Glutamatergic neuron (in vitro differentiated cells): Measurements from ENCODE around the gene FRMPD3. TPM values are rescaled to one million over a fixed set of nuclear protein-coding genes. Genes with fewer than 3 reads are reported as not detected.

Source experiments
- DNase-seq: peaks from one replicate; pipeline ENCODE4 v3.0.0; 2022
- H3K27ac Mint-ChIP-seq: one replicate; pipeline ENCODE4 v1.8.0; 2020; ENCODE audit warnings: mild to moderate bottlenecking, mixed read lengths, inconsistent platforms; ENCODE audit not compliant: unreplicated experiment
- H3K27me3 Mint-ChIP-seq: one replicate; pipeline ENCODE4 v1.8.0; 2020; ENCODE audit warnings: mild to moderate bottlenecking, moderate library complexity, mixed read lengths, inconsistent platforms; ENCODE audit not compliant: unreplicated experiment
- H3K36me3 Mint-ChIP-seq: one replicate; pipeline ENCODE4 v1.8.0; 2020; ENCODE audit warnings: mild to moderate bottlenecking, mixed read lengths, inconsistent platforms; ENCODE audit not compliant: unreplicated experiment
- H3K4me1 Mint-ChIP-seq: one replicate; pipeline ENCODE4 v1.8.0; 2020; ENCODE audit warnings: mild to moderate bottlenecking, low read depth, mixed read lengths, inconsistent platforms; ENCODE audit not compliant: unreplicated experiment
- H3K4me3 Mint-ChIP-seq: one replicate; pipeline ENCODE4 v1.8.0; 2020; ENCODE audit warnings: mild to moderate bottlenecking, mixed read lengths, inconsistent platforms; ENCODE audit not compliant: unreplicated experiment
- H3K9me3 Mint-ChIP-seq: one replicate; pipeline ENCODE4 v1.8.0; 2020; ENCODE audit warnings: mild to moderate bottlenecking, moderate library complexity, mixed read lengths, inconsistent platforms; ENCODE audit not compliant: unreplicated experiment
- total RNA-seq: library from RNA; stranded (reverse); fragmentation: NEBNext Ultra II Directional; extraction: Animal tissue kit (Norgen Biotek cat#: 25700); gene quantifications from one replicate; pipeline ENCODE4 v1.2.1, GENCODE V29; 2021; ENCODE audit not compliant: unreplicated experiment
- TF ChIP-seq, protein P1 (sequence below): fragments of 200-600 bp; sonication (generic); IDR thresholded peaks from one replicate; pipeline ENCODE4 v1.5.0; 2021; ENCODE audit not compliant: partially characterized antibody, unreplicated experiment

Gene FRMPD3
- total RNA-seq, 1 donor from 2014 or later = 24.9 TPM

DNA sequence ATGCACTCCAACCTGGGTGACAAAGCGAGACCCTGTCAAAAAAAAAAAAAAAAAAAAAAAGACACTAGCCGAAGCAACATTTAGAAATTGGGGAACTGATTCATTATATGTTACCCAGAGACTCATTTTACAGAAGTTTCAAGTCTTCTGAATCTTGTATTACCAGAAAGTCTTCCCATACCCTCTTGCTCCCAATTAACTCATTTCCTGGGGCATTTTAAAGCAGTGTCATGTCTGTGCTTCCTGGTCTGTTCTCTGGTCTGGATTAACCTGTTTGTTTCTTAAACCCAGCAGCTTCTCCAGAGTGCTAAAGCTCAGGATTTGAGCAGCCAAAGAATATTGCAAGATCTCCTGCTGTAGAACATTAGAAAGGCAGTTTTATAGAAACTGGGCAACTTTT, 43.7 kb downstream of the FRMPD3 start:
- H3K36me3 Mint-ChIP-seq = no peaks in the 10 kb centered on the region
- H3K9me3 Mint-ChIP-seq = no peaks in the 10 kb centered on the region
- peaks cover 9% of the 10 kb centered on the region for H3K4me1 Mint-ChIP-seq
- H3K27ac Mint-ChIP-seq = no peak overlapping the region
- H3K27me3 Mint-ChIP-seq = no peaks in the 10 kb centered on the region
- H3K4me3 Mint-ChIP-seq = no peak overlapping the region
- TF ChIP-seq, protein P1, sequence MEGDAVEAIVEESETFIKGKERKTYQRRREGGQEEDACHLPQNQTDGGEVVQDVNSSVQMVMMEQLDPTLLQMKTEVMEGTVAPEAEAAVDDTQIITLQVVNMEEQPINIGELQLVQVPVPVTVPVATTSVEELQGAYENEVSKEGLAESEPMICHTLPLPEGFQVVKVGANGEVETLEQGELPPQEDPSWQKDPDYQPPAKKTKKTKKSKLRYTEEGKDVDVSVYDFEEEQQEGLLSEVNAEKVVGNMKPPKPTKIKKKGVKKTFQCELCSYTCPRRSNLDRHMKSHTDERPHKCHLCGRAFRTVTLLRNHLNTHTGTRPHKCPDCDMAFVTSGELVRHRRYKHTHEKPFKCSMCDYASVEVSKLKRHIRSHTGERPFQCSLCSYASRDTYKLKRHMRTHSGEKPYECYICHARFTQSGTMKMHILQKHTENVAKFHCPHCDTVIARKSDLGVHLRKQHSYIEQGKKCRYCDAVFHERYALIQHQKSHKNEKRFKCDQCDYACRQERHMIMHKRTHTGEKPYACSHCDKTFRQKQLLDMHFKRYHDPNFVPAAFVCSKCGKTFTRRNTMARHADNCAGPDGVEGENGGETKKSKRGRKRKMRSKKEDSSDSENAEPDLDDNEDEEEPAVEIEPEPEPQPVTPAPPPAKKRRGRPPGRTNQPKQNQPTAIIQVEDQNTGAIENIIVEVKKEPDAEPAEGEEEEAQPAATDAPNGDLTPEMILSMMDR = no peak
- DNase-seq = no peak

DNA sequence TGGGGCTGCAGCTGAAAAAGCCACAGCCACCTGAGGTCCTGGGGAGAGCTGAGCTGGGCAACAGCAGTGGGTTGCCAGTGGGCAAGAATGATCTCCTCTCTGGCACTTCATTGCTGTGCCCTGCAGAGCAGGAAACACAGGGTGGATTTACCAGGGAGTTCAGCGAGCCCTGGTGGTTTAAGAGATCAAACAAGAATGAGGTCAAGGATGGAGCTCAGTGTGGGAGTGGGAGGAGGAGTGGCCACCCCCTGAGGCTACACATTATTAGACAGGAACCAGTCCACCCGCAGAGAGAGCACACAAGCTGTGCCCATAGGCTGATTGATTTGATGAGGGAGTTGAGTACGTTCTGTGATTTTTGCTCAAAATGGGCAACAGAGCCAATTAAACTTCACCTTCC, 47.3 kb downstream of the FRMPD3 start:
- no peak for DNase-seq
- no peaks in the 10 kb centered on the region for H3K36me3 Mint-ChIP-seq
- H3K4me1 Mint-ChIP-seq = peaks cover 9% of the 10 kb centered on the region
- no peak overlapping the region for H3K4me3 Mint-ChIP-seq
- H3K9me3 Mint-ChIP-seq = no peaks in the 10 kb centered on the region
- TF ChIP-seq, protein P1 = no peak
- no peaks in the 10 kb centered on the region for H3K27me3 Mint-ChIP-seq
- H3K27ac Mint-ChIP-seq = no peak overlapping the region

Other genes with a start within 250 kb of the FRMPD3 start
- 1.6 TPM for gene NUP62CL, start 243.2 kb upstream of the FRMPD3 start, total RNA-seq
- not detected for gene DNAAF6, start 243.0 kb upstream of the FRMPD3 start, total RNA-seq
- gene PRPS1, start 178.9 kb downstream of the FRMPD3 start, total RNA-seq = 31.8 TPM